Endodermal cell (in vitro differentiated cells): Measurements from ENCODE around the gene CD2BP2. TPM values are rescaled to one million over a fixed set of nuclear protein-coding genes. Genes with fewer than 3 reads are reported as not detected.
"Not testable (repeated sequence)": the region's sequence is repeated elsewhere in the genome, so short reads cannot be mapped to it uniquely, and the experiment has no call there.

Experiments used
- DNase-seq: peaks from one replicate; pipeline ENCODE4 v3.0.0-alpha.2; 2017
- H3K27ac ChIP-seq: 2 replicates; pipeline ENCODE4 v1.5.1; 2013; ENCODE audit warnings: mild to moderate bottlenecking, low read depth, low read length, moderate library complexity
- H3K27me3 ChIP-seq: 2 replicates; pipeline ENCODE4 v1.6.1; 2013; ENCODE audit warnings: mild to moderate bottlenecking, low read length, moderate library complexity; ENCODE audit not compliant: insufficient read depth, control insufficient read depth, poor library complexity, severe bottlenecking
- H3K36me3 ChIP-seq: 2 replicates; pipeline ENCODE4 v1.7.0; 2013; ENCODE audit warnings: mild to moderate bottlenecking, low read length, moderate library complexity; ENCODE audit not compliant: control insufficient read depth, insufficient read depth
- H3K4me1 ChIP-seq: one replicate; pipeline ENCODE4 v1.7.0; 2013; ENCODE audit warnings: low read length; ENCODE audit not compliant: control insufficient read depth, insufficient read depth
- H3K4me3 ChIP-seq: 2 replicates; pipeline ENCODE4 v1.5.1; 2013; ENCODE audit warnings: mild to moderate bottlenecking, low read length, moderate library complexity
- H3K9ac ChIP-seq: 2 replicates; pipeline ENCODE4 v1.6.1; 2013; ENCODE audit warnings: mild to moderate bottlenecking, low read length, moderate library complexity; ENCODE audit not compliant: poor library complexity, severe bottlenecking; ENCODE audit errors: extremely low read depth
- H3K9me3 ChIP-seq: 2 replicates; pipeline ENCODE4 v1.6.1; 2013; ENCODE audit warnings: mild to moderate bottlenecking, low read length, moderate library complexity; ENCODE audit not compliant: control insufficient read depth
- H3K27ac Mint-ChIP-seq: 2 replicates; pipeline ENCODE4 v1.8.0; 2020; ENCODE audit warnings: mixed read lengths
- H3K27me3 Mint-ChIP-seq: 2 replicates; pipeline ENCODE4 v1.8.0; 2021; ENCODE audit warnings: mild to moderate bottlenecking, mixed read lengths; ENCODE audit not compliant: insufficient read depth
- H3K36me3 Mint-ChIP-seq: 2 replicates; pipeline ENCODE4 v1.8.0; 2020; ENCODE audit warnings: low read depth, mixed read lengths
- H3K4me1 Mint-ChIP-seq: 2 replicates; pipeline ENCODE4 v1.8.0; 2020; ENCODE audit warnings: mixed read lengths
- H3K4me3 Mint-ChIP-seq: 2 replicates; pipeline ENCODE4 v1.8.0; 2020; ENCODE audit warnings: mild to moderate bottlenecking, moderate library complexity, mixed read lengths
- H3K9me3 Mint-ChIP-seq: 2 replicates; pipeline ENCODE4 v1.8.0; 2020; ENCODE audit warnings: mild to moderate bottlenecking, mixed read lengths
- WGBS, 2 experiments: methylation state at CpG; one replicate each; pipeline versions ENCODE4 v1.1.5 to v1.1.7; 2013; ENCODE audit warnings: missing lambda C conversion rate in 2 of 2, mixed read lengths in 1 of 2; ENCODE audit not compliant: insufficient coverage in 1 of 2, insufficient read length in 1 of 2; 5-methylcytosine and 5-hydroxymethylcytosine counted together
- total RNA-seq, 2 donors: library from RNA; stranded (reverse); fragmentation: NEBNext Ultra II Directional in 1 of 2; extraction: Animal tissue kit (Norgen Biotek cat#: 25700) in 1 of 2; gene quantifications; 2 replicates in 1 of 2; 3 replicates in 1 of 2; pipeline ENCODE4 v1.2.1, GENCODE V29; 2021

CD2BP2 gene
- total RNA-seq, 2 donors from 2014 or later: 75.4 to 76.0 TPM

- Mint-ChIP-seq H3K27ac (peak overlapping the region; percentile 95), H3K4me3 (peak overlapping the region; percentile 87), H3K4me1 (peaks cover 11% of the 10 kb centered on the region)
- Histone ChIP-seq H3K4me3 (peak overlapping the region; percentile 79), H3K9ac (peak overlapping the region; percentile 41)
- not testable (repeated sequence) for H3K36me3 Mint-ChIP-seq, H3K27ac ChIP-seq, H3K9me3 Mint-ChIP-seq, H3K4me1 ChIP-seq, H3K36me3 ChIP-seq, H3K27me3 ChIP-seq, H3K27me3 Mint-ChIP-seq, H3K9me3 ChIP-seq
- DNase-seq: peak; percentile 90
- 0% methylated on average over 12 of the region's 33 CpGs; no CpG with 5 or more reads in 1 of the 2 experiments for WGBS, 2 experiments
Observed at GRCh38 chr16:30334473-30334989, 20.6 kb downstream of the CD2BP2 start.

- H3K4me1 Mint-ChIP-seq, H3K36me3 ChIP-seq, DNase-seq, H3K4me1 ChIP-seq, H3K9me3 Mint-ChIP-seq, H3K27ac Mint-ChIP-seq, H3K4me3 ChIP-seq, H3K27ac ChIP-seq, H3K27me3 ChIP-seq, H3K36me3 Mint-ChIP-seq, H3K9ac ChIP-seq, H3K27me3 Mint-ChIP-seq, H3K4me3 Mint-ChIP-seq, H3K9me3 ChIP-seq: not testable (repeated sequence)
- WGBS, 2 experiments: 83 to 98% methylated on average over 2 to 6 of the region's 6 CpGs
Observed at GRCh38 chr16:30324220-30324619, 30.9 kb downstream of the CD2BP2 start.

- H3K27me3 Mint-ChIP-seq, H3K27ac ChIP-seq, H3K9me3 Mint-ChIP-seq, H3K4me1 Mint-ChIP-seq, H3K9me3 ChIP-seq, H3K27ac Mint-ChIP-seq, H3K27me3 ChIP-seq, H3K36me3 ChIP-seq, DNase-seq, H3K36me3 Mint-ChIP-seq, H3K4me3 ChIP-seq, H3K4me3 Mint-ChIP-seq, H3K4me1 ChIP-seq, H3K9ac ChIP-seq: not testable (repeated sequence)
- no CpG with 5 or more reads among the region's 2 CpGs for WGBS, 2 experiments
Observed at GRCh38 chr16:30318647-30319046, 36.5 kb downstream of the CD2BP2 start.

- H3K9ac ChIP-seq, H3K9me3 Mint-ChIP-seq, H3K4me3 ChIP-seq, H3K36me3 ChIP-seq, H3K4me1 ChIP-seq, H3K27ac ChIP-seq, H3K4me3 Mint-ChIP-seq, H3K27me3 Mint-ChIP-seq, H3K4me1 Mint-ChIP-seq, H3K27ac Mint-ChIP-seq, H3K36me3 Mint-ChIP-seq, H3K27me3 ChIP-seq, DNase-seq, H3K9me3 ChIP-seq: not testable (repeated sequence)
- WGBS, 2 experiments: no CpG with 5 or more reads among the region's 4 CpGs
Observed at GRCh38 chr16:30310937-30311336, 44.2 kb downstream of the CD2BP2 start.

GRCh38 chr16:30309255-30309654 lies 45.9 kb downstream of the CD2BP2 start:
- H3K27me3 Mint-ChIP-seq, H3K27ac ChIP-seq, H3K9me3 Mint-ChIP-seq, H3K4me3 ChIP-seq, H3K36me3 ChIP-seq, H3K9me3 ChIP-seq, H3K27me3 ChIP-seq, H3K4me1 ChIP-seq, DNase-seq, H3K4me3 Mint-ChIP-seq, H3K36me3 Mint-ChIP-seq, H3K9ac ChIP-seq, H3K4me1 Mint-ChIP-seq, H3K27ac Mint-ChIP-seq: not testable (repeated sequence)
- WGBS, 2 experiments: 98% methylated on average over 4 of the region's 5 CpGs; no CpG with 5 or more reads in 1 of the 2 experiments

Other genes starting within 250 kb of the CD2BP2 start
- 1 to 10 TPM; 2.7 to 6.5 TPM for gene GDPD3, start 241.8 kb downstream of the CD2BP2 start, total RNA-seq
- gene MAPK3, start 232.1 kb downstream of the CD2BP2 start, total RNA-seq: 10 to 100 TPM; 53.8 to 62.0 TPM
- gene CORO1A, start 171.7 kb downstream of the CD2BP2 start, total RNA-seq: 1 to 10 TPM in 1 of 2 donors, under 1 TPM in 1; 0.93 to 2.1 TPM
- 100 to 1,000 TPM; 125 to 134 TPM for gene BOLA2B, start 161.6 kb downstream of the CD2BP2 start, total RNA-seq
- 10 to 100 TPM; 37.7 to 48.8 TPM for gene SLX1A, start 161.4 kb downstream of the CD2BP2 start, total RNA-seq
- gene SULT1A3, start 156.1 kb downstream of the CD2BP2 start, total RNA-seq: 10 to 100 TPM; 14.5 to 22.1 TPM
- gene NPIPB13, start 106.8 kb downstream of the CD2BP2 start, total RNA-seq: 10 to 100 TPM; 18.3 to 31.1 TPM
- gene TBC1D10B, start 15.2 kb upstream of the CD2BP2 start, total RNA-seq: 10 to 100 TPM; 30.7 to 36.3 TPM
- gene MYL11, start 19.5 kb upstream of the CD2BP2 start, total RNA-seq: 1 to 10 TPM in 1 of 2 donors, not detected in 1; 1.2 TPM
- gene SEPTIN1, start 27.3 kb upstream of the CD2BP2 start, total RNA-seq: 1 to 10 TPM; 1.1 to 2.3 TPM
- 10 to 100 TPM; 40.1 to 58.4 TPM for gene ZNF48, start 40.1 kb upstream of the CD2BP2 start, total RNA-seq
- 10 to 100 TPM; 14.7 to 16.6 TPM for gene ZNF771, start 52.3 kb upstream of the CD2BP2 start, total RNA-seq
- 10 to 100 TPM; 54.8 to 61.9 TPM for gene DCTPP1, start 74.7 kb upstream of the CD2BP2 start, total RNA-seq
- gene SEPHS2, start 90.6 kb upstream of the CD2BP2 start, total RNA-seq: 10 to 100 TPM; 35.7 to 37.5 TPM
- gene ITGAL, start 117.4 kb upstream of the CD2BP2 start, total RNA-seq: not detected
- 10 to 100 TPM; 47.0 to 59.2 TPM for gene ZNF768, start 171.3 kb upstream of the CD2BP2 start, total RNA-seq
- 10 to 100 TPM; 15.5 to 17.1 TPM for gene ZNF747, start 179.6 kb upstream of the CD2BP2 start, total RNA-seq
- gene ZNF764, start 203.1 kb upstream of the CD2BP2 start, total RNA-seq: 10 to 100 TPM; 19.0 TPM
- gene ZNF688, start 216.4 kb upstream of the CD2BP2 start, total RNA-seq: 1 to 10 TPM; 6.4 to 7.5 TPM
- 10 to 100 TPM; 22.5 to 24.0 TPM for gene ZNF785, start 230.4 kb upstream of the CD2BP2 start, total RNA-seq